K562 (cell line): Measurements from ENCODE around the gene CLSTN2. TPM values are rescaled to one million over a fixed set of nuclear protein-coding genes. Genes with fewer than 3 reads are reported as not detected.
A peak's percentile ranks its signal among the peaks of the same experiment; 100 is the strongest.

Experiments used
- ATAC-seq: fragments of 200-7000 bp; cut with Tn5 transposase; 3 replicates; pipeline ENCODE4 v1.9.1; 2020; ENCODE audit warnings: moderate library complexity
- BruUV-seq: library from RNA; stranded (reverse); fragments of 400-500 nt; replicated peaks from 2 replicates; lab custom pipeline; 2021; lab: Mats Ljungman, UMichigan
- CTCF ChIA-PET: fragments of 300-600 bp; formaldehyde crosslinking; extraction: SDS; loops from one replicate; lab custom pipeline; 2021; ENCODE audit warnings: low intra/inter-chr PET ratio; lab: Yijun Ruan, JAX
- POLR2A ChIA-PET: fragments of 300-600, 350-650 bp; sonication (Branson Sonifier 250); formaldehyde crosslinking; extraction: SDS; loops from one replicate; lab custom pipeline; 2021; ENCODE audit warnings: antibody characterized with exemption, inconsistent platforms; lab: Yijun Ruan, JAX
- DNase-seq, 4 experiments: peaks; one replicate each; pipeline versions ENCODE4 v3.0.0 to v3.0.0-alpha.2; 2011 to 2018; ENCODE audit warnings: low spot score in 3 of 4, mixed read lengths in 3 of 4; ENCODE audit errors: extremely low read depth in 1 of 4
- FAIRE-seq: peaks from 2 replicates; lab custom pipeline; 2011; peaks lifted over from hg19 to GRCh38; lab: Jason Lieb, UNC
- H2AFZ ChIP-seq: 2 replicates; pipeline ENCODE4 v1.6.0; 2011; ENCODE audit warnings: low read depth, low read length, control low read depth, inconsistent platforms
- H3K27ac ChIP-seq: fragments of 200-600 bp; 3 replicates; pipeline ENCODE4 v1.8.0; 2011; ENCODE audit warnings: low read depth, mild to moderate bottlenecking, control low read depth, inconsistent platforms, low read length, moderate library complexity, mixed read lengths; ENCODE audit errors: extremely low read depth
- H3K27me3 ChIP-seq, 2 experiments: fragments of 300-600 bp in 1 of 2; 2 replicates in 1 of 2; 3 replicates in 1 of 2; pipeline versions ENCODE4 v1.6.0 to v1.8.0; 2011; ENCODE audit warnings: inconsistent platforms in 2 of 2, low read length in 2 of 2, mild to moderate bottlenecking in 1 of 2, mixed read lengths in 1 of 2, moderate library complexity in 1 of 2; ENCODE audit not compliant: control insufficient read depth in 2 of 2, insufficient read depth in 2 of 2
- H3K36me3 ChIP-seq: fragments of 300-600 bp; 3 replicates; pipeline ENCODE4 v1.8.0; 2011; ENCODE audit warnings: mild to moderate bottlenecking, low read length, inconsistent platforms; ENCODE audit not compliant: control insufficient read depth, insufficient read depth
- H3K4me1 ChIP-seq, 2 experiments: fragments of 200-600 bp in 1 of 2; replicated peaks in 1 of 2; 2 replicates in 1 of 2; 3 replicates in 1 of 2; pipeline versions ENCODE4 v1.5.1 to v1.8.0; 2011; ENCODE audit warnings: inconsistent platforms in 2 of 2, low read length in 2 of 2, mild to moderate bottlenecking in 1 of 2, mixed read lengths in 1 of 2, moderate library complexity in 1 of 2; ENCODE audit not compliant: control insufficient read depth in 2 of 2, insufficient read depth in 2 of 2
- H3K4me2 ChIP-seq: 2 replicates; pipeline ENCODE4 v1.6.1; 2011; ENCODE audit warnings: low read length, control low read depth, inconsistent platforms, mixed read lengths; ENCODE audit not compliant: insufficient read depth
- H3K4me3 ChIP-seq: fragments of 200-600 bp; sonication (generic), shearing (Covaris generic); 2 replicates; pipeline ENCODE4 v1.5.1; 2016; ENCODE audit warnings: control low read depth, inconsistent platforms
- H3K79me2 ChIP-seq: fragments of 200-600 bp; 3 replicates; pipeline ENCODE4 v1.8.0; 2011; ENCODE audit warnings: low read length, inconsistent platforms; ENCODE audit not compliant: control insufficient read depth, insufficient read depth
- H3K9ac ChIP-seq, 2 experiments: 2 replicates each; pipeline versions ENCODE4 v1.6.0 to v1.6.1; 2011; ENCODE audit warnings: low read depth in 2 of 2, low read length in 2 of 2, control low read depth in 1 of 2, inconsistent platforms in 1 of 2, mild to moderate bottlenecking in 1 of 2, mixed read lengths in 1 of 2; ENCODE audit not compliant: insufficient read depth in 1 of 2
- H3K9me1 ChIP-seq: one replicate; pipeline ENCODE4 v1.6.0; 2011; ENCODE audit warnings: inconsistent platforms, mild to moderate bottlenecking, low read length, moderate library complexity; ENCODE audit not compliant: control insufficient read depth, insufficient read depth
- H3K9me3 ChIP-seq: replicated peaks from 2 replicates; pipeline ENCODE4 v1.5.1; 2011; ENCODE audit warnings: low read depth, low read length, inconsistent platforms; ENCODE audit not compliant: control insufficient read depth, insufficient read depth
- H4K20me1 ChIP-seq: replicated peaks from 2 replicates; pipeline ENCODE4 v1.6.1; 2011; ENCODE audit warnings: low read length, inconsistent platforms, mixed read lengths; ENCODE audit not compliant: control insufficient read depth, insufficient read depth
- ZNF184 ChIP-seq: sonication (generic); formaldehyde crosslinking; IDR thresholded peaks from 2 replicates; pipeline ENCODE4 v1.5.0; 2020; ENCODE audit warnings: missing genetic modification reagents
- WGBS: fragments of 100-300 bp; shearing (Covaris generic); methylation state at CpG from one replicate; pipeline ENCODE4 v1.1.6; 2016; ENCODE audit warnings: low coverage, mixed read lengths; ENCODE audit not compliant: insufficient coverage; ENCODE audit errors: missing lambda C conversion rate; 5-methylcytosine and 5-hydroxymethylcytosine counted together
- in situ Hi-C: fragments of 300-500 bp; cut with MboI; formaldehyde crosslinking; loops from 4 replicates; pipeline ENCODE4 v1.15.0; 2018; ENCODE audit warnings: inconsistent platforms, mixed read lengths
- intact Hi-C: fragments of 100-400 bp; cut with micrococcal nuclease; formaldehyde crosslinking; loops from 2 replicates; pipeline ENCODE4 v1.14.2; 2022
- polyA plus RNA-seq, 8 experiments: library from polyadenylated mRNA; depleted of rRNA in 4 of 8; stranded (reverse) in 5 of 8; unstranded in 3 of 8; fragments of >200 nt; fragmentation: Nextera tagmentation in 2 of 8; fragmentation: Illumina TruSeq in 1 of 8; extraction: Ambion mirVana in 2 of 8; extraction: Trizol in 1 of 8; gene quantifications; 2 replicates each; pipeline versions ENCODE4 v1.2.1 to v1.2.3, GENCODE V29; 2011 to 2014; ENCODE audit warnings: inconsistent platforms in 1 of 8, missing spikeins in 1 of 8
- total RNA-seq, 7 experiments: library from RNA; depleted of rRNA in 6 of 7; stranded (reverse); fragments of >200 nt in 6 of 7; fragmentation: Illumina TruSeq in 2 of 7; extraction: Trizol in 2 of 7; gene quantifications; 2 replicates each; pipeline versions ENCODE4 v1.2.1 to v1.2.3, GENCODE V29; 2011 to 2021; ENCODE audit warnings: low replicate concordance in 1 of 7
- TF ChIP-seq, protein P1 (sequence below), 3 experiments: IDR thresholded peaks in 2 of 3; conservative IDR thresholded peaks in 1 of 3; 2 replicates each; pipeline ENCODE4 v1.5.1; 2011 to 2012; ENCODE audit warnings: low read length in 3 of 3, mild to moderate bottlenecking in 3 of 3, control low read depth in 2 of 3, improper control_type of control experiment in 1 of 3, inconsistent platforms in 1 of 3, low read depth in 1 of 3, mixed read lengths in 1 of 3, moderate library complexity in 1 of 3; ENCODE audit not compliant: insufficient read depth in 2 of 3

Gene CLSTN2
- total and polyA plus RNA-seq, 9 of the 15 experiments (the other 6 are each of a cell fraction or from before 2014, with no cell fraction given): 0.02 to 0.04 (median 0.04) TPM; not detected in 6

GRCh38 chr3:140216249-140216648, 281.3 kb downstream of the CLSTN2 start (continued):
- TF ChIP-seq, protein P1, sequence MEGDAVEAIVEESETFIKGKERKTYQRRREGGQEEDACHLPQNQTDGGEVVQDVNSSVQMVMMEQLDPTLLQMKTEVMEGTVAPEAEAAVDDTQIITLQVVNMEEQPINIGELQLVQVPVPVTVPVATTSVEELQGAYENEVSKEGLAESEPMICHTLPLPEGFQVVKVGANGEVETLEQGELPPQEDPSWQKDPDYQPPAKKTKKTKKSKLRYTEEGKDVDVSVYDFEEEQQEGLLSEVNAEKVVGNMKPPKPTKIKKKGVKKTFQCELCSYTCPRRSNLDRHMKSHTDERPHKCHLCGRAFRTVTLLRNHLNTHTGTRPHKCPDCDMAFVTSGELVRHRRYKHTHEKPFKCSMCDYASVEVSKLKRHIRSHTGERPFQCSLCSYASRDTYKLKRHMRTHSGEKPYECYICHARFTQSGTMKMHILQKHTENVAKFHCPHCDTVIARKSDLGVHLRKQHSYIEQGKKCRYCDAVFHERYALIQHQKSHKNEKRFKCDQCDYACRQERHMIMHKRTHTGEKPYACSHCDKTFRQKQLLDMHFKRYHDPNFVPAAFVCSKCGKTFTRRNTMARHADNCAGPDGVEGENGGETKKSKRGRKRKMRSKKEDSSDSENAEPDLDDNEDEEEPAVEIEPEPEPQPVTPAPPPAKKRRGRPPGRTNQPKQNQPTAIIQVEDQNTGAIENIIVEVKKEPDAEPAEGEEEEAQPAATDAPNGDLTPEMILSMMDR (IDR thresholded peaks at IDR 0.05 in 2 of 3, conservative IDR thresholded peaks at IDR 0.05 in 1 of 3; ENCODE audit: insufficient read depth in 2 of 3, low read depth in 1 of 3, low read length in 3 of 3): peak; percentile 44 to 63 (median 56)
- TF ChIP-seq, all 486 proteins: peak for 4

- no peak overlapping the region for H3K4me2 ChIP-seq
- no peaks in the 10 kb centered on the region for H3K36me3 ChIP-seq
- intact Hi-C loops: no loop called here
- no peaks in the 10 kb centered on the region for H3K9me3 ChIP-seq
- no peaks in the 10 kb centered on the region for H3K9me1 ChIP-seq
- BruUV-seq: no TSS peak
- H2AFZ ChIP-seq: no peak overlapping the region
- H4K20me1 ChIP-seq: no peaks in the 10 kb centered on the region
- no peak for FAIRE-seq
- H3K27ac ChIP-seq: no peak overlapping the region
- TF ChIP-seq ZNF184 (CRISPR knock-in tag): no peak
- no peak overlapping the region for H3K9ac ChIP-seq
- no peaks in the 10 kb centered on the region for H3K4me1 ChIP-seq
- H3K4me3 ChIP-seq: no peak overlapping the region
- no peaks in the 10 kb centered on the region for H3K79me2 ChIP-seq
- ChIA-PET POLR2A (interaction anchor here (0.7 kb wide), 1 partner anchor 61 kb away, joined by 3 read pairs; no protein-coding TSS in a partner anchor), CTCF (no interaction called here)
- WGBS: under 1% methylated on average over 11 of the region's 11 CpGs
- DNase-seq: no peak
- no peaks in the 10 kb centered on the region for H3K27me3 ChIP-seq
- in situ Hi-C loops: no loop called here
- ATAC-seq: no peak
Measured at GRCh38 chr3:140219291-140219690, 284.3 kb downstream of the CLSTN2 start.
